HG02981 (cell line): ENCODE results near the gene GSTM3.
A peak's percentile ranks its signal among the peaks of the same experiment; 100 is the strongest.
"Not testable (repeated sequence)": the region's sequence is repeated elsewhere in the genome, so short reads cannot be mapped to it uniquely, and the experiment has no call there.

ENCODE experiments used
- ATAC-seq: cut with Tn5 transposase; IDR thresholded peaks from one replicate; pipeline ENCODE4 v1.9.1; 2021; ENCODE audit warnings: mild to moderate bottlenecking, moderate library complexity; ENCODE audit not compliant: unreplicated experiment

Gene GSTM3

DNA sequence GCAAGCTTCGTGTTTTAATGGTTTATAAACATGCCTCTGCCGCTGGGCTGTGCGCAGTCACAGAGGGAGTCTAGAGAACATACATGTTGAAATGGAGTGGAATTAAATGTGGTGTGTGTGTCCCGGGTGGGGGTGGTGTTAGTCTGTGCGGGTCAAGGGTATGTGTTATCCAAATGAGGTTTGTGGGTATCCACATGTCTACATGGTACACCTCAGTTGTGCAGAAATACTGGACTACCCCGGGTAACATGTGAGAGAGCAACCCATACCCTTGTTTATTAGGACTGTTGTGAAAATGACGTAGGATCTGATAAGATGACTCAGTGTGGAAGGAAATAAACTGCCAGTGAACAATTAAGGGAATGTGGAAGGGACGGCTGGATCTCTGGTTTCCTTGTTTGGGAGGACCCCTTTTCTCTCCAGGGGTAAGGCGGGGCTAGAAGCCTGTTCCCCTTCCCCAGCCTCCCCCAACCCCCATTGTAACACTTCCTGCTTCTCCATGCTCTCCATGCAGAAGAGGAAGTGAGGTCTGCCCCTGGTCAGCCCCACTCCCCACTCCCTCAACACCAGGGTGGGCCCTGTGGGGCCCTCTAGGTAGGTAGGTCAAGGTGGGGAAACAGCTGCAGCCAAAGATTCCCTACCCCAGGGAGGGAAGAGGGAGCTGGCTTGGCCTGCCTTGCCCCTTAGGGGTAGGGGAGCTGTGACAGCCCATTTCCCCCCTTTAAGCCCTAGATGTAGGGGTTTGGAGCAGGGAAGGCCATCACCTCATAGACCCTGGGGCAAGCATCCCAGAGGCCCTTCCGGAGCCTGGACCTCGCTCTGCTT lies 22.2 kb upstream of the GSTM3 start:
- no peak for ATAC-seq

- ATAC-seq: no peak
These were observed 21.3 kb upstream of the GSTM3 start for GRCh38 chr1:109762039-109762585.

DNA sequence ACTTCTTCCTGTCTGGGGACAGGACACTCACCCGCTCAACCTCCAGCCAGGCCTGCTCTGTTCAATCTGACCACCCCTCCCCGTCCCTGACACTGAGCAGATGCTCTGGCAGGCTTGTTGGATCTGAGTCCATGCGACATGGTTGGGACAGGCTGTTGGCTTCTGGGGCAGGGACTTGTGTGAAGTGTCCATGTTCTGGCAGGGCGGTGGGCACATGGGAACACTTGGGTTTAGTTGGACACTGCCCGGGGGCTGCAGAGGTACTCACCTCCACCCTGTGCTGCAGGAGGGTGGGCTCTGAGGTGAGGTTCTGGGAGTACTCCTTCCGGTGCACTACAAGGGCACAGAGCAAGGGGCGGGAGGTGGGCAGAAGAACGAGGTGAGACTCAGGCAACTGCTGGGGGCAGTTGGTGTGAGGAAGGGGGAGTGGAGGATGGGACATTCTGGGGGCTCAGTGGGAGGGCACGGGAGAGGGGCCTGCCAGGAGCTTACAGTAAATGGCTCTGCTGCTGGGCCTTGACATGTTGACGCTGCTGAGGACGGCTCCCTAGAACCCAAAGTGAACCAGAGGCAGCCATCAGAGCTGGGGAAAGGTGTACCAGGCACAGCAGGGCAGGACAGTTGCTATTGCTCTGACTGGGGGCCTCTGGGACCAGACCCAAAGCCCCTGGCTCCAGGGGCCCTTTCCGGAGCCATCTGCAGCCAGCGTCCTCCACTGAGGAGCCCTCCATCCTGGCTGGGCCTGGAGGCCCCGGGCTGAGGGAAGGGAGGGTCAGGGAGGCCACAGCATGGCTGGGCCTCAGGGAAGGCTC lies 20.6 kb upstream of the GSTM3 start:
- ATAC-seq: no peak

- no peak for ATAC-seq
These were observed 19.9 kb upstream of the GSTM3 start for GRCh38 chr1:109760581-109761226.

GRCh38 chr1:109759513-109760334 lies 18.9 kb upstream of the GSTM3 start:
- no peak for ATAC-seq

DNA sequence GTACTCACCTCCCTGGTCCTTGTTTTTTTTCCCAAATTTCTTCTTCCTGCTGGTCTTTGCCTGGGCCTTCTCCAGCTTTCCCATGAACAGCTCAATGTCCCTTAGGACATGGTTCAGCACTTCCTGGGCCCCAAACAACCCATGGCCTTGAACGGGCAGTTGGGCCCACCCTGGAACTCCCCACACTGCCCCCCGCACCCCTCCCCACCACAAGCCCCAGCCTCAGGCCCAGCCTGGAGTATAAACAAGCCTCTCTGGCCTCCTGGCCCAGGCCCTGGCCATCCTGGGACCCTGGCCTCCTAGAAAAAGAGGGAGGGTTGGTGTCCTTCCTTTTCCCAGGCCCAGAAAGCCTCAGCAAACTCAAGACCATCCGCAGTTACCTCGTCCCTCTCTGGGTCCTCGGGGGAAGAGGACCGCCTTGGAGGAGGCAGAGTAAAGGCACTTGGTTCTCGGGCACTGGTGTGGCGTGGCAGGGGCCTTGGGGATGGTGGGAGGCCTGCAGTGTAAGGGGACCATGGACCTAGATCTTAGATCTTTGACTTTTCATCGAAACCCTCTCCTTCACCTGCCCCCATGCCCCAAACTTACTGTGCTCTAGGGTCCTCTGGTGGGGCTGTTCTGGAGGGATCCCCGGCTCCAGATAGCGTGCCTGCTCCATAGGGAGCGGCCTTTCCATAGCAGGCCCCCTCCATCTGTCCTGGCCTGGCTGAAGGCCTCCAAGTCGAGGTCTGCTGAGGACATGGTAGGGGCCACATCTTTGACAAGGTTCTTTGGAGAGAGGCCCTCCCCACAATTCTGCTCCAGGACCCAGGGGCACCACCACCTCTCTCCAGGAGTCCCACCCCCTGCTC lies 17.3 kb upstream of the GSTM3 start:
- no peak for ATAC-seq

DNA sequence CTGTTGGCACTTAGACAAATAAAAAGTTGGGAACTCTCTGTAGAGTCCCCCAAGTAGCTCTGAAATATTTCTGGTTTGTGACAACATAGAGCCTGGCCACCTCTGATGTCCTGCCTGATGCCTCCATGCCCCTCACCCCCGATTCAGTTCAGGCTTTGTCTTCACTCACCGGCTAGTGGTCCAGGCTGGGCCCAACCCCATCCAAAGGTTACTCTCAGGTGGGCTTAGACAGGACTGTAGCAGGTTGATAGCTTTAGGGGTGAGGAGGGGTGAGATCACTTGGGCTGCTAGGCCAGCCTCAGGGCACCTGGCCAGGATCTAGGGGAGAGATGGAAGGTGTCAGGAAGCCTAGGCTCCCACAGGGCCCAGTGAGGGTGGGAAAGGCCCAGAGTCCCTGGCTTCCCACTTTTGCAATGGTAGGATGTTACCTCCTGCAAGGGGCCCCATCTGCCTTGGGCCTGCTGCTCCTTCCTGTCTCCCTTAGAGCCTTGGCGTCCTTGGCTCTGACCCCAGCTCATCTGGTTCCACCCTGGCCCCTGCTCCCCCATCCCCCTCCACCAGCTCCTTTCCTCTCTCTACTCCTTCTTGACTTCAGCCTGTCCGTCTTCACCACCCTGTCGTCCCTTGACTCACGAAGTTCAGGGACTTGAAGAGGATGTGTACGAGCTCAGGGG lies 16.1 kb upstream of the GSTM3 start:
- ATAC-seq: no peak

GRCh38 chr1:109756325-109756724 lies 15.5 kb upstream of the GSTM3 start:
- ATAC-seq: not testable (repeated sequence)

DNA sequence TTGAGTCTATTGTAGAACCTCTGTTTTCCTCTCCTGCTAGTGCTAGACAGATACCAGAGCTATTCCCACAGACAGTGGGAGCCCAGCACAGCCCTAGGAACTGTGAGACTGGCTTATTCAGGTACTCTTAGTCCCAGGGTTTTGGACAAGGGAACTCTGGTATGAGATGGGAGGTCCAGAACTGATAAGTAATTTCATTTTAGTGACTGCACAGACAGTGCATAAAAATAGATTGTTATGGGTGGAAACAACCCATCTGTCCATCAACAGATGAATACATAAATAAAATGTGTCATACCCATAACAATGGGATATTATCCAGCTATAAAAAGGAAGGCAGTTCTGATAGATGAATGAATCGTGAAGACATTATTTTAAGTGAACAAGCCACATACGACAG lies 13.9 kb upstream of the GSTM3 start:
- ATAC-seq: no peak

DNA sequence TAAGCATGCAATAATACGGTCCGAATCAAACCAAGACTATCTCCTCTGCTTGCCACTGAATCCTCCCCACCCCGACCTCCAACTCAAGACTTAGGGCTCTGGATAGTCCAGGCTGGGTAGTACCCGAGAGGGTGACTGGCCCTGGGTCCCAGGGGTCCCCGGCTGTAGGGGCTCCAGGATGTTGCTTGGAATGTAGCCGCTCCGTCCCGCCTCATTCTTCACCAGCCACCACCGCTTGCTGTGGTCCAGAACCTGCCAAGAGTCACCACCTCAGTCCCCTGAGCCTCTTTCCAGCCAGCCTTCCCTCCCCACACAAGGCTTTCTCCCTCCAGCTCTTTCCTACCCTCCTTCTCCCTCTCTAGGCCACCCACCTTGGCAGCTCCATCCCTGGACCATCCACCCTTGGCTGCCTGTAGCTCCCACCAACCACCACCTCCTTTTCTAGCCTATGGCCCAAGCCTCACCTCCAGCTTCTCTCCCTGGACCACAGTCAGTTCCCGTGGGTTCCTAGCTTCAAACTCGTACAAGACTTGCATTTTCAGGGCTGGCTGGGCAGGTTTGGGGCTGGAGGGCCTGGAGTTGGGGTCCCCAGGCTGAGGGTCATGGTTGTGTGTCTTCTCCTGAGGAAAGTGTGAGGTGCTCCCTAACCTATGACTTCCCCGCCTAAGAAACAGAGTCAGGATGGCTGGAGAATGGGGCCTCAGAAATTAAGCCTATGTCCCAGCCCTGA lies 10.9 kb upstream of the GSTM3 start:
- no peak for ATAC-seq

- no peak for ATAC-seq
These were observed 10.1 kb upstream of the GSTM3 start for GRCh38 chr1:109750920-109751319.

DNA sequence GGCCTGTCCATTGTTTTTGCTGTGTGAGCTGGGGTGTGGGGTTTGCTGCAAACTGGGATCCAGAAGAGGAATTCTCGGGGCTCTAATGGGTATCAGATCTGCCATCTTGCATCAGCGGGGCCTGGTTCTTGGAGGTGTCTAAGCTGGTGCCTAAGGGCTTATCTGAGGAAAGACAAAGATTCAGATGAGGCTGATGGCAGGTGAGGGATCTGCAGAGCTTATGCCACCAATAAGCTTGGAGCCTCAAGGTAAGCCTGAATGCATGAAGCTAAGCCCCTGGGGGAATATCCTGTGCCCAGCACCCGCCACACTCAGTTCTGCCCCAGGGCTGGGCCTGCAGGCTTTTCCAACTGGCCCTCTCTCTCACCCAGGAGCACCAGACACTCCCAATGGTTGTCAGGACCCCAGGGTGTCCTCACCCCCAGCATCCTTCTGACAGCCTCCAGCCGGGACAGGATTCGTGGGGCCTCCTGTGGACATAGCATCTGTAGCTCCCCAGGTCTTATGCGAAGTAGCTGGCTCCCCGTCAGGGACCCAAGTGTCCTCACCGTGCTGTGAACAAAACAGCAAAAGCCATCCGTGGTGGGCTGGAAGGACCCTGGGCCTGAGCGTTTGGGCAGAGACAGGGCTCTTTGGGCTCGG lies 9.5 kb upstream of the GSTM3 start:
- no peak for ATAC-seq

DNA sequence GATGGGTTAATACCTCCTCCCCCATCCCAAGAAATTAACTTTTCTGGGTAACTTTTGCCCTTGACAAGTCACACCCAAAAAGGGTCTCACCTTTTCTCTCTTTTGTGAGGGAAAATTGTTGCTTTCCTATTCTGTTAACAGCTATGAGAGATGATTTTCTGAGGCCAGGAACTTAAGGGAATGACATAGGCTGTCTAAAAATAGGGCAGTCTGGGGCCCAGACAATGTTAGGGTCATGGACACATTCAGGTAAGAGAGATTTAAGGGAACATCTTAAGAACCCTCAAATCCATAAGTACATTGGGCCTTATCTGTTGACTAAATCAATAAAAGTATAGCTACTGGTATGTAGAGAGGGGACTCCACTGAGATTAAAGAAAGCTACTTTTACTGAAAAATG lies 8.4 kb upstream of the GSTM3 start:
- no peak for ATAC-seq

GRCh38 chr1:109748311-109748710 lies 7.5 kb upstream of the GSTM3 start:
- ATAC-seq: not testable (repeated sequence)

DNA sequence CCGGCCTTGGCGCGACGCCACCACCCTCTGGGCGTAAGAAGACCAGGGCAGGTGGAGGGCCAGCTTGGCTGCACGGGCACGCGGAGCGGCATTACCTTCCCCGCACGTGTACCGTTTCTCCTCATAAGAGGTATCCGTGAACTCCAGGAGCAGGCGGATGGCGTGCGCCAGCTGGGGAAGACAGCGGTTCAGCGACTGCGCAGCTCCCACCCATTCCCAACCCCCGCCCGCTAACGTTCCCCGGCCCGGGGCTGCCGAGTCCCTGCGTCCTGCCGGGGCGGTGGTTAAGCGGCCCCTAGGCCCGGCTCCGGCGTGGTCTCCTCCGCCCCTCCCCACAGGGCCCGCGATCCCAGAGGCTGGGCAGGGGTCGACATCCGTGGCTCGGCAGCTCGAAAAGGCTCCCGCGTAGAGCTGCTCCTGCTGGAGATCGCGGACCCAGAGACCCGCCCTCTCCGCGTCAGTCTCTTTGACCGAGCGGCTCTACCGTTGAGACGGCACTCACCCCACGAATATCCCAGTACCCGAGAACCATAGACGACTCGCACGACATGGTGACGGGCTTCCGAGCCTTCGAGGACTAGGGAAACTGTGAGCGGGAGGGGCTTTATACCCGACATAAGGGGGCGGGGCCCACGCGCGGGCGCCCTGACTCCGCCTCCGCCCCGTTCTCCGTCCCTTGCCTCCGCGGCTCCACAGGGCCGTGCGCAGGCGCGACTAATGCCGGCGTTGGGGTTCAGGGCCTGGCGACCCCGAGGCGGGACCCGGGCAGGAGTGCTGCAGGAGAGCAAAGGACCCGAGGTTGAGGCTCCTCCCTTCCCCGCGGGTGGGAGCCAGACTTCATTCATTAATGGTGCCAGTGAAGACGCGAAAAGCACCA lies 862 bp downstream of the GSTM3 start:
- peak; percentile 80 for ATAC-seq

- ATAC-seq: no peak
These were observed 7.5 kb downstream of the GSTM3 start for GRCh38 chr1:109733236-109733870.
